Rectal smooth muscle tissue (tissue), 1 donor: Measurements from ENCODE around the gene NHEJ1.

Experiments used
- H3K27ac ChIP-seq: one replicate; pipeline ENCODE4 v1.7.0; 2013; ENCODE audit warnings: low read depth, low read length, inconsistent platforms
- H3K27me3 ChIP-seq: one replicate; pipeline ENCODE4 v1.7.0; 2013; ENCODE audit warnings: low read length; ENCODE audit not compliant: control insufficient read depth, insufficient read depth
- H3K36me3 ChIP-seq: one replicate; pipeline ENCODE4 v1.7.0; 2013; ENCODE audit warnings: low read length; ENCODE audit not compliant: control insufficient read depth, insufficient read depth
- H3K4me1 ChIP-seq: one replicate; pipeline ENCODE4 v1.7.0; 2013; ENCODE audit warnings: low read length; ENCODE audit not compliant: control insufficient read depth, insufficient read depth
- H3K4me3 ChIP-seq: one replicate; pipeline ENCODE4 v1.7.0; 2013; ENCODE audit warnings: low read length
- H3K9ac ChIP-seq: one replicate; pipeline ENCODE4 v1.7.0; 2013; ENCODE audit warnings: low read length

Gene NHEJ1

DNA sequence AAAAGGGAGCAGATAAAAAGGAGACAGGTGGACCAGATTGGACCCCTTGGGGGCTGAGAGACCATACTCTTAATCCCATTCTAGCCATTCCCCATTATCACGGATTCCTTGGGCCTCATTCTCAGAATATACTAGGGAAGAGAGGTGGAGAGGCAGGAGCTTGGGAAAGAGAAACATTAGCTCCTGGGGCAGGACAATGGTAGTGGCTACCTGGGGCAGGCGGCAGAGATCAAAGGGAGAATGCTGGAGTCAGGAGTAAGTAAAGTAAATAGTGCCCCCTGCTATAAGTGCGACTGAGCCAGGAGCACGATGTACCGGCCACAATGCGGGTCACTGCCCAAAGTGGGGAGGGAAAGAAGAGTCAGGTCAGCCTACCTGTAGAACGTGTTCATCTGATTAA lies 79.5 kb downstream of the NHEJ1 start:
- Histone ChIP-seq H3K4me1 (no peaks in the 10 kb centered on the region), H3K27ac (no peak overlapping the region), H3K27me3 (no peaks in the 10 kb centered on the region), H3K4me3 (no peak overlapping the region), H3K9ac (no peak overlapping the region), H3K36me3 (peaks cover 8% of the 10 kb centered on the region)

- H3K9ac ChIP-seq = no peak overlapping the region
- no peak overlapping the region for H3K4me3 ChIP-seq
Measured at GRCh38 chr2:219079417-219079816, 81.2 kb downstream of the NHEJ1 start.

GRCh38 chr2:219078951-219079350 lies 81.7 kb downstream of the NHEJ1 start:
- Histone ChIP-seq H3K27ac (no peak overlapping the region), H3K27me3 (no peaks in the 10 kb centered on the region), H3K4me1 (no peaks in the 10 kb centered on the region), H3K4me3 (no peak overlapping the region), H3K9ac (no peak overlapping the region), H3K36me3 (peaks cover 11% of the 10 kb centered on the region)

More at GRCh38 chr2:219079417-219079816, 81.2 kb downstream of the NHEJ1 start:
- no peak overlapping the region for H3K27ac ChIP-seq
- peaks cover 11% of the 10 kb centered on the region for H3K36me3 ChIP-seq
- no peaks in the 10 kb centered on the region for H3K27me3 ChIP-seq
- H3K4me1 ChIP-seq = no peaks in the 10 kb centered on the region

DNA sequence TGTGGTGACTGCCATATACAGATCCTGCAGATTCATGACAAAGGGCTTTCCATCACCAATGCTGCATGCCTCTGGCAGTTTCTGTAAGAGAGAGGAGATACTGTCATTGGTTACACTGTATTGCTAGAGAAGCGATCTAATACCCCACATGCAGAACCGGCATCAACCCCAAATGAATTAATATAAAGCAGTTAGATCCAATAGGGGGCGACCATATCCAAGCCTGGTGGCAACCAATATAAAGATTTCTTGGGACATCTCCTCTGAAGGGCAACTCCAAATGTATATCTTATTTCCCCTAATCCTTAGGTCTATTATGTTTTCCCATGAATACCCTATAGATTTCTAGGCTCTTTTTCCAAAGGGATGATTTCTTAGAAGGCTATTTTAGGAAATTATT lies 82.5 kb downstream of the NHEJ1 start:
- Histone ChIP-seq H3K4me3 (no peak overlapping the region), H3K4me1 (no peaks in the 10 kb centered on the region), H3K27ac (no peak overlapping the region), H3K9ac (no peak overlapping the region), H3K27me3 (no peaks in the 10 kb centered on the region), H3K36me3 (peaks cover 11% of the 10 kb centered on the region)

DNA sequence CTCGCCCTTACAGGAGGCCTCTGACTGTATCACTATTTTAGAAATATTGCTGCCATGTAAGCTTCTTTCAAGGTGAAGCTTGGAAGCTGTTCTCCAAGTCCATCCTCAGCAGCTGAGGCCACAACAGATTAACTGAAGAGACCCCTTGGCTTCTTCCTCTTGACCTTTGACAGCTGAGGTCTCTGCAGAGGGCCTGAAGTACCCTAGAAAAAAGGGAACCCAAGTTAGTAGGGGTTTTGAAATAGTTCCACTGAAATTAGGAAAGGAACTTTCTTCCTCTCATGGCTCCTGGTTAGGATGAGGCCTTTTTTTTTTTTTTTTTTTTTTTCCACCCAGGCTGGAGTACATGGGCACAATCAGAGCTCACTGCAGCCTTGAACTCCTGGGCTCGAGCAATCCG lies 84.4 kb downstream of the NHEJ1 start:
- Histone ChIP-seq H3K27ac (no peak overlapping the region), H3K4me3 (no peak overlapping the region), H3K36me3 (peaks cover 11% of the 10 kb centered on the region), H3K9ac (no peak overlapping the region), H3K4me1 (no peaks in the 10 kb centered on the region), H3K27me3 (no peaks in the 10 kb centered on the region)

DNA sequence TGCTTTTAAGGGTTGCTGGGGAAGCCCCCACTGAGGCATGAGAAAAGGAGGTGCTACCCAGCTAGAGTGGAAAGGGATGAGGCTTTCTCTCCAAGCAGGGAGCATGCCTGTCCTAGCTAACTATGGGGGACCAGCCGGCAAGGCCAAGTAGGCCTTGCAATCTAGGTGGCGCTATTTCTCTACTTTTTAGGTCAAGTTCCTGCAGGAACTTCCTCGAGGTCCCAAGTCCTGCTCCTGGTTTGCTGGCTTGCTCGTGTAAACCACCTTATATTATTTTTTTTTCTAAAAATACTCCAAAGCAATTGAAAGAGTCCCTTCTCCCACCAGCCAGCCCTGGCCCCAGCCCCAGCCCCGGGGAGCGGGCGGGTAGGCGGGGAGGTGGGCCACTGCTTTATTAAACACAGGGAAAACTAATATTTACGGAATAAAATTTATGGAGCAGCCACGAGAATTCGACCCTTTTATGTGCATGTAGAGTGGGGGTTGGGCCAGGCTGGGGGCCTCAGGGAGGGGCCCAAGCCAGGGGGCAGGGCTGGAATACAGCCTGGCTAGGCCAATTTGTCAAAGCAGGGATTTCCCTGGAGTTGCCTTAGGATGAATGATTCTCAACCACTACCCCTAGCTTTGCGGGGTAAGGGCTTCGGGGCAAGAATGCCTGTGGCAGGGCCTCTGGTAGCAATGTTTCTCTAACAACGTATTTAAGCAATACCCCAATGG lies 87.0 kb downstream of the NHEJ1 start:
- Histone ChIP-seq H3K4me1 (no peaks in the 10 kb centered on the region), H3K36me3 (peaks cover 11% of the 10 kb centered on the region), H3K27ac (no peak overlapping the region), H3K9ac (no peak overlapping the region), H3K27me3 (no peaks in the 10 kb centered on the region), H3K4me3 (no peak overlapping the region)

DNA sequence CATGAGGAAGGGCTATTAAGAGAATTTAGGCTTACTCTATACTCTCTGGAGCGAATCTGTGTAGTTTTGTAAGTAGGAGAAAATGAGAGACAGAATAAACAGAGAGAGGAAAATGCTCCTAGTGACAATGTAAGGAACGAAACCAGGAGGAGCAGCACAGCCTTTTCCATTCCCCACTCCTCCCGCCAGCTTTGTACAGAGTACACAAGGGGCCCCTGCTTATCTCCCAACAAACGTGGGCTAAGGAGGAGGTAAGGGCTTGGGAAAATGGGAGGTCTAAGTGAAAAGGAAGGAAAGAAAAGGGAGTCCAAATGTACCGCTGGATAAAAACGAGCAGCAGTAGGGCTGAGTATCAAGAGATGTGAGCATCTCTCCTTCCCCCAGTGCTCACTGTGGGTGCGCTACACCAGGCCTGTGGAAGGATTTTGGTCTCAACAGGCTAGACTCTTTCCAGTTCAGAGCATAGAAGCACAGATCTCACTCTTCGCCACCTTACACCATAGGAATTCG lies 87.8 kb downstream of the NHEJ1 start:
- no peak overlapping the region for H3K27ac ChIP-seq
- no peaks in the 10 kb centered on the region for H3K4me1 ChIP-seq
- H3K9ac ChIP-seq = no peak overlapping the region
- no peaks in the 10 kb centered on the region for H3K27me3 ChIP-seq
- peaks cover 11% of the 10 kb centered on the region for H3K36me3 ChIP-seq
- H3K4me3 ChIP-seq = no peak overlapping the region

DNA sequence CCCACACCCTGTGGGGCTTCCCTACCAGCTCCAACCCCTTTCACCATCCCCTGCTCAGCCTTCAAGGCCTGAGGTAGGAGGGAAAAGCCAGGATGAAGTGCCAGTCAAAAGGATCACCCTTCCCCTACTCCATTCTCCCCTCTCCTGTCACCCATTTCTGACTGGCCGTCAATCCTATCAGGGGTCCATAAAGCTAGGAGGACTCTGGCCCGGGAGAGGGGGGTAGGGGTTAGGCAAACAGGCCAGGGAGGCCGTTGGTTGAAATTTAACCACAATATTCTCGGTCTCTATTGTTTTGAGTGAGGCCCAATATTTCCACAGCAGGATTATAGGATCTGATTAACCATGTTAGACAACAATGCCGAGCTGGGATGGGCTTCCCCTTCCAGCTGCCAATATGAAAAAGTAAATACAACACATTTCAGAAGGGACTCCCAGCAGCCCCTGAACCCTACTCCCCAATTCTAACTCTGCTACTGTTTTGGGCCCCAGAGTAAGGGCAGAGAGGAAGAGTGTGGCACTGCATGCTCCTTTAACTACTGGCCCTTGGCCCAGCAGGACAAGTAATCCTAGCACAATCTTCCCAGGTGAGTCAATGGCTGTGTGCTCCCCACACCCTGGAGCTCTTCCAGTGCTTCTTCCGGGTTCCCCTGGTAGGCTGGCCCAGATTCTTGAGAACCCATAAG lies 89.3 kb downstream of the NHEJ1 start:
- Histone ChIP-seq H3K4me3 (no peak overlapping the region), H3K4me1 (no peaks in the 10 kb centered on the region), H3K27ac (no peak overlapping the region), H3K36me3 (peaks cover 3% of the 10 kb centered on the region), H3K9ac (no peak overlapping the region), H3K27me3 (no peaks in the 10 kb centered on the region)

- H3K4me1 ChIP-seq = no peaks in the 10 kb centered on the region
- H3K27ac ChIP-seq = no peak overlapping the region
- no peak overlapping the region for H3K4me3 ChIP-seq
- H3K36me3 ChIP-seq = no peaks in the 10 kb centered on the region
- H3K9ac ChIP-seq = no peak overlapping the region
- H3K27me3 ChIP-seq = peaks cover 5% of the 10 kb centered on the region
Measured at GRCh38 chr2:219065484-219065883, 95.1 kb downstream of the NHEJ1 start.

DNA sequence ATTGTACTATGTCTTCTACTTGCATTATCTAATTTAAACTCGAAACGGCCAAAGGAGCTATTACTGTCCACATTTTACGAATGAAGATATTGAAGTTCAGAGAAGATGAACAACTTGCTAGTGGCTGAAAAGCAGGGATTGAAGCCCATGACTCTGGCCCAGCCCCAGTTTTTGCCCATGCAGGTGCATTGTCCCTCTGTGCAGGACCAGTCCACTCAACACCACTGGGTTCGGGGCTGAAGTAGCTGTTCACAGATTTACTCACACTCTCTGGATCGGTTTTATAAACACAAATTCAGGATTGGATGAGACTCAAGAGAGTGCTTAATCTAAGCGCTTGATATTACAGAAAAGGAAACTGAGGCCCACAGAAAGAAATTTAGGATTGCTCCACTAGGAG lies 98.5 kb downstream of the NHEJ1 start:
- no peak overlapping the region for H3K4me3 ChIP-seq
- H3K36me3 ChIP-seq = no peaks in the 10 kb centered on the region
- peaks cover 12% of the 10 kb centered on the region for H3K4me1 ChIP-seq
- no peak overlapping the region for H3K27ac ChIP-seq
- peaks cover 26% of the 10 kb centered on the region for H3K27me3 ChIP-seq
- H3K9ac ChIP-seq = no peak overlapping the region

DNA sequence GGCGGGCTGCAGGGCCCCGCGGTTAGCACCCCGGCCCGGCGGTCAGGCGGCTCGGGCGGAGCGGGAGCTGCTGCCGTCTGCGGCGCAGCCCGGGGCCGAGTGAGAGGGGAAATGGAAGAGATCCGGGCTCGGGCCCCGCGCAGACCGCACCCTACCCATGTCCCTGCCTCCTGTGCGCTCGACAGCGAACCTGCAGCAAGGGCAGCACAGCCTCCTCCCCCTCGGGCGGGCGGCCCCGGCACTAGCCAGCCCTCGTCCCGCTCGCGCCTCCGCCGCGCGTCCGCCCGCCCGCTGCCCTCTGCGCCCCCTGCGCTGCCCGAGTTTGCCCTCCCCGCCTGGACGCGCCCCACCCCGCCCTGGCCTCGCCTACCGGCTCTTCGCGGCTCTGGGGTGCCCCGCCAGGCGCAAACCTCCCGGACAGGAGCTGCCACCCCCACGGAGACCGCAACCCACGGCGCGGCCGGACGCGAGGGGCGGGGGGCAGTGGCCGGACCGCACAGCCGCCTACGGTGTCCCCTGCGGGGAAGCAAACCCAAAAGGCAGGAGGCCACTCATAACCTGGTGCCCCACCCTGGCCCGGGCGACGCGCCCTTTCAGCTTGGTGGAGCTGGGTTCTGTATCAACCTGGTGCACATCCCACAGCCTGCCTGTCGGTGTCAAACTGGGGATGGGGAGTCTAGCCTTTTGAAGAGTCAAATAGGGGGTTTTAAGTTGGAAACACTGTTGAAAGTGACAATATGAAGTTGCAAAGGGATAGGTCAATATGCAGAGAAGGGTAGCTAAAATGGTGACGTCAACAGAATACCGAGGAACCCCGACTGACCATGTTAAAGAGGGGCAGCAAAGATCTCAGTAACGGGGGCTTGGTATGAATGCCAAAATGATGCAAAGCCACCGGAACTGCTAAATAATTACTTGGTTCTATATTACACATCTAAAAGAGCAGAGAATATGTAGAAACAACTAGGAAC lies 99.5 kb downstream of the NHEJ1 start, which contains the start of gene IHH:
TSS of gene IHH (minus strand) at position 101 of the 971 bp plus-strand sequence. CDS start 454 bp downstream, outside the sequence.
- peak within 1 kb of the TSS; percentile 43 for H3K9ac ChIP-seq
- H3K4me1 ChIP-seq = peaks cover 12% of the 10 kb centered on the region
- peak within 1 kb of the TSS; percentile 68 for H3K4me3 ChIP-seq
- peaks cover 35% of the 10 kb centered on the region for H3K27me3 ChIP-seq
- no peaks in the 10 kb centered on the region for H3K36me3 ChIP-seq
- no peak within 1 kb of the TSS for H3K27ac ChIP-seq
